ENCODE measurements around the gene ANGEL2.
A peak's percentile ranks its signal among the peaks of the same experiment; 100 is the strongest.

The ANGEL2 gene

GRCh38 chr1:212951126-212951946, 64.3 kb downstream of the ANGEL2 start:
- no peak for DNase-seq (ENCODE audit: low spot score)

- DNase-seq (ENCODE audit: low spot score): peak; percentile 90
These were observed 65.2 kb downstream of the ANGEL2 start, which contains the start of gene VASH2 for GRCh38 chr1:212950243-212951125. VASH2 (plus strand) TSS chr1:212950541; CDS start chr1:212951543, 1,002 bp downstream.

- DNase-seq (ENCODE audit: low spot score): no peak
These were observed 65.9 kb downstream of the ANGEL2 start for GRCh38 chr1:212949771-212950170.

- DNase-seq (ENCODE audit: low spot score): peak; percentile 30
These were observed 68.8 kb downstream of the ANGEL2 start for GRCh38 chr1:212946872-212947271.

GRCh38 chr1:212945463-212946160, 70.1 kb downstream of the ANGEL2 start:
- no peak for DNase-seq (ENCODE audit: low spot score)

GRCh38 chr1:212945056-212945455, 70.6 kb downstream of the ANGEL2 start:
- DNase-seq (ENCODE audit: low spot score): no peak

GRCh38 chr1:212944229-212944901, 71.3 kb downstream of the ANGEL2 start:
- DNase-seq (ENCODE audit: low spot score): peak; percentile 57

- no peak for DNase-seq (ENCODE audit: low spot score)
These were observed 72.3 kb downstream of the ANGEL2 start for GRCh38 chr1:212943393-212943710.

GRCh38 chr1:212942679-212943392, 72.8 kb downstream of the ANGEL2 start:
- no peak for DNase-seq (ENCODE audit: low spot score)
